GM18868 (cell line): ENCODE data around the gene TMED5.
"Not testable (repeated sequence)": the region's sequence is repeated elsewhere in the genome, so short reads cannot be mapped to it uniquely, and the experiment has no call there.

Source experiments
- ATAC-seq: cut with Tn5 transposase; IDR thresholded peaks from one replicate; pipeline ENCODE4 v1.9.1; 2021; ENCODE audit warnings: mild to moderate bottlenecking, moderate library complexity; ENCODE audit not compliant: unreplicated experiment

TMED5 gene

GRCh38 chr1:93179886-93180722 lies at the start of gene TMED5:
Gene TMED5 (minus strand): TSS chr1:93180413. CDS start chr1:93180242, 171 bp downstream.
- ATAC-seq, result peak; percentile 86

- no peak for ATAC-seq
These were observed 42.9 kb upstream of the TMED5 start for GRCh38 chr1:93223023-93223675.

- ATAC-seq, result no peak
These were observed 41.7 kb upstream of the TMED5 start for GRCh38 chr1:93221913-93222312.

DNA sequence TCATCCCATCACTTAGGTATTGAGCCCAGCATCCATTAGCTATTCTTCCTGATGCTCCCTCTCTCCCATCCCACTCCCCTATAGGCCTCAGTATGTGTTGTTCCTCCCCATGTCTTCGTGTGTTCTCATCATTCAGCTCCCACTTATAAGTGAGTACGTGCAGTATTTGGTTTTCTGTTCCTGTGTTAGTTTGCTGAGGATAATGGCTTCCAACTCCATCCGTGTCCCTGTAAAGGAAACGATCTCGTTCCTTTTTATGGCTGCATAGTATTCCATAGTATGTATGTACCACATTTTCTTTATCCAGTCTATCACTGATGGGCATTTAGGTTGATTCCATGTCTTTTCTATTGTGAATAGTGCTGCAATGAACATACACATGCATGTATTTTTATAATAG lies 40.5 kb upstream of the TMED5 start:
- not testable (repeated sequence) for ATAC-seq

GRCh38 chr1:93219443-93219842 lies 39.2 kb upstream of the TMED5 start:
- peak; percentile 65 for ATAC-seq

GRCh38 chr1:93215322-93215721 lies 35.1 kb upstream of the TMED5 start:
- no peak for ATAC-seq

DNA sequence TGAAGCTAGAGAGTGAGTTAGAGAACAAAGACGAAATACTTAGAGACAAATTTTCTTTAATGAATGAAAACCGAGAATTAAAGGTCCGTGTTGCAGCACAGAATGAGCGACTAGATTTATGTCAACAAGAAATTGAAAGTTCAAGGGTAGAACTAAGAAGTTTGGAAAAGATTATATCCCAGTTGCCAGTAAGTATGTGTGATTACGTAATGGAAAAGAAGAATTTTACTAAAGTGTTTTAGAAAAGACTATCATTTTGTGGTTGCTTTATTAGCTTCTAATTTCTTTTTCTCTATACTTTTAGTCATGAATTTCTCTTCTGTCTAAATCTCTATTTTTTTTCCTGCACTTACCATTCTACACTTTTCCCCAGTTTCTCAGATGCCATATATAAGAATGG lies 27.0 kb upstream of the TMED5 start:
- no peak for ATAC-seq

DNA sequence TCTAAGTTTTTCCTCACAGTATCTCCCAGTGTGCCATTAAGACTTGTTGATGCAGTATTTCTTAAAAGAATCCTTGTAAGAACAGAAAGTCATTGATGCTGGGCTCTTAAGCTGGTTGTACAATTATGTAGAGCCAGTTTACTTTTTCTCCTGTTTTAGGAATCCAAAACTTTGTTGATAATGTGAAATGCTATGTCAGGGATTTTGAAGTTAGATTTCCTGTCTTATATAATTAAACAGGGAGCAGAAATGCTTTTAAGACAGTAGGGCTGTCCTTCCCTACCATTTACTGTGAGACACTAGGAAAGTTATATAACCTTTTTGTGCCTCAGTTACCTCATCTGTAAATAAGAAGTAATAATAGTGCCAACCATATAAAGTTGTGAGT lies 26.3 kb upstream of the TMED5 start:
- ATAC-seq, result no peak

GRCh38 chr1:93205892-93206566 lies 25.8 kb upstream of the TMED5 start:
- ATAC-seq, result no peak

GRCh38 chr1:93200714-93201113 lies 20.5 kb upstream of the TMED5 start:
- no peak for ATAC-seq

DNA sequence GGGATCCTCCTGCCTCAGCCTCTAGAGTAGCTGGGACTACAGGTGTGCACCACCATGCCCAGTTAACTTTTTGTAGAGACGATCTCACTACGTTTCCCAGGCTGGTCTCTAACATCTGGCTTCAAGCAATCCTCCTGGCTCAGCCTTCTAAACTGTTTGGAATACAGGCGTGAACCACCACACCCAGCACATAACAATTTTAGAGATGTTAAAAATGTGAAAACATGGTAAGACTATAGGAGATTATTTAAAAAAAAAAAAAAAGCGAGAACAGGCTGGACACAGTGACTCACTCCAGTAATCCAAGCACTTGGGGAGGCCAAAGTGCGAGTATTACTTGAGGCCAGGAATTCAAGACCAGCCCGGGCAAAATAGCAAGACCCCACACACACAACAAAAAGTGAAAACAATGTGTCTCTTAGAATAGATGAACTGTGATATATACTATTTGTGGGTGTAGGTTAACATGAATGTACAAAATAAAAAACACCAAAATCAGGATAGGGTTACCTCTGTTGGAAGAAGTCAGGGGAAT lies 19.9 kb upstream of the TMED5 start:
- no peak for ATAC-seq

DNA sequence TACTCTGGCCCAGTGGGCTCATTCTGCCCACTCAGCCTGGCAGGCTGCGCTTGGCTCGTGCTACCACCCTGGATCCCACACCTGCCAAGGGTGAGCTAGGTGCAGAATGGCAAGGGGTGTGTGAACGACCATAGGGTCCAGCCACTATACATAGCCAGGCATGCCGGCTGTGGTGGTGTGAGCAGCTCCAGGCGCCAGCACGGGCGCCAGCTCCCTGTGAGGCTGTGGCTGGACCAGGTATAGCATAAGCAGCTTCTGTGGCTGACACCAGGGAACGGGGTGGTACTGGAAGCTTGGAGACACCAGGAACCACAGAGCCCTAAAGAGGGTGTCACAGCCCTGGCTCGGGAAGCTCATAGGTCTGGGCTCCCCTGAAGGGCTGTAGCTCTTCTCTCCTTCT lies 18.9 kb upstream of the TMED5 start:
- no peak for ATAC-seq

- no peak for ATAC-seq
These were observed 16.4 kb upstream of the TMED5 start for GRCh38 chr1:93196591-93196990.

GRCh38 chr1:93194231-93194990 lies 14.2 kb upstream of the TMED5 start:
- ATAC-seq, result no peak

GRCh38 chr1:93190432-93190831 lies 10.2 kb upstream of the TMED5 start:
- no peak for ATAC-seq

- ATAC-seq, result no peak
These were observed 6.5 kb upstream of the TMED5 start for GRCh38 chr1:93186667-93187066.

DNA sequence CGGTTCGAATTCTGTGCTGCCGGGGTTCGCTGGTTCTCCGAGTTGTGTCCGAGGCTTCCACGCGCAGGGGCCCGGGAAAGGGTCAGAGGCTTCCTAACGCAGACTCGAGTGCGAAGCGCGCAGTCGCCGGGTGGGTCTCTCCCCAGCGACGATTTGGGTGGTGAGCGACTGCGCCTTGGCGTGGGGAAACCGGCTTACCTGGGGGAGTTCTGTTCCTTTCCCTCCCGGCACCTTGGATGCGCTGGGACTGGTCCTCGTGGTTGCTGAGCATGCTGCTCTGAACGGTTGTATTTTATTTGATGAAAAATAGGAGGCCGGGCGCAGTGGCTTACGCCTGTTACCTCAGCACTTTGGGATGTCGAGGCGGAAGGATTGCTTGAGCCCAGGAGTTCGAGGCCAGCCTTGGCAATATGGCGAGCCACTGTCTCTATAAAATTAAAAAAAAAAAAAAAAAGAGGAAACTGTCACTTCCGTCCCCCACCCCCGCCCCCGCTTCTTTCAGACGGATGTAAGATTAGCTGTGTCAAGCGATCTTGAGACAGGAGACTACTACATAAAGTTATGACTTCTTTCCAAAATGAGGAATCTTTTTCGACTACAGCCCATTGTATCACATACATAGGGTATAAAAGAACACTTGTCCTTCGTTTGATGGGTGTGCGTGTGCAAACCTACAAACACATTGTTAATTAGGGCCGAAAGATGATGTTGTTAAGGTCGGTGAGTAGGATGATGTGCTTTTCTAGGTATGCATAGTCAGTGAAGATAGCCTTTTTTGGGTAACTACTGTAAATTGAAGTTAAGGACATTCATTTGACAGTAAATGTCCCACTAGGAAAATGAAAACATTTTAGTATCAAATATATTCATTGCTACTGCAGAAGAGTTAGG lies 755 bp upstream of the TMED5 start, which contains the start of gene CCDC18:
Gene CCDC18, plus strand, starts transcription at position 2 of the 891 bp plus-strand sequence. CDS start 2,638 bp downstream, outside the sequence.
- peak; percentile 3 for ATAC-seq

- ATAC-seq, result no peak
These were observed 1.8 kb downstream of the TMED5 start for GRCh38 chr1:93178418-93178817.

- ATAC-seq, result no peak
These were observed 2.2 kb downstream of the TMED5 start for GRCh38 chr1:93177991-93178390.

DNA sequence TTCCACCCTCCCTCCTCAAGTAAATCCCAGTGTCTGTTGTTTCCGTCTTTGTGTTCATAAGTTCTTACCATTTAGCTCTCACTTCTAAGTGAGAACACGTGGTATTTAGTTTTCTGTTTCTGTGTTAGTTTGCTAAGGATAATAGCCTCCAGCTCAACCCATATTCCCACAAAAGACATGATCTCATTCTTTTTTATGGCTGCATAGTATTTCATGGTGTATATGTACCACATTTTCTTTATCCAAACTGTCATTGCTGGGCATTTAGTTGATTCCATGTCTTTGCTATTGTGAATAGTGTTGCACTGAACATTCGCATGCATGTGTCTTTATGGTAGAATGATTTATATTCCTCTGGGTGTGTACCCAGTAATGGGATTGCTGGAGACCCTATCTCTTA lies 5.6 kb downstream of the TMED5 start:
- ATAC-seq, result not testable (repeated sequence)
